Nephron progenitor cell (in vitro differentiated cells): Measurements from ENCODE around the gene CIB4.
A peak's percentile ranks its signal among the peaks of the same experiment; 100 is the strongest.

Experiments
- DNase-seq: peaks from one replicate; pipeline ENCODE4 v3.0.0; 2021
- H3K27ac Mint-ChIP-seq: 2 replicates; pipeline ENCODE4 v1.8.0; 2021; ENCODE audit warnings: mild to moderate bottlenecking, moderate library complexity, mixed read lengths
- H3K27me3 Mint-ChIP-seq: 2 replicates; pipeline ENCODE4 v1.8.0; 2021; ENCODE audit warnings: mild to moderate bottlenecking, low read depth, mixed read lengths; ENCODE audit not compliant: poor library complexity
- H3K36me3 Mint-ChIP-seq: 2 replicates; pipeline ENCODE4 v1.8.0; 2021; ENCODE audit warnings: low read depth, mixed read lengths
- H3K4me1 Mint-ChIP-seq: 2 replicates; pipeline ENCODE4 v1.8.0; 2021; ENCODE audit warnings: mixed read lengths
- H3K4me3 Mint-ChIP-seq: 2 replicates; pipeline ENCODE4 v1.8.0; 2021; ENCODE audit warnings: mild to moderate bottlenecking, moderate library complexity, mixed read lengths
- H3K9me3 Mint-ChIP-seq: 2 replicates; pipeline ENCODE4 v1.8.0; 2021; ENCODE audit warnings: mild to moderate bottlenecking, moderate library complexity, mixed read lengths
- TF ChIP-seq, protein P1 (sequence below): fragments of 200-600 bp; sonication (generic); IDR thresholded peaks from 2 replicates; pipeline ENCODE4 v1.5.0; 2021; ENCODE audit warnings: antibody characterized with exemption

The CIB4 gene

DNA sequence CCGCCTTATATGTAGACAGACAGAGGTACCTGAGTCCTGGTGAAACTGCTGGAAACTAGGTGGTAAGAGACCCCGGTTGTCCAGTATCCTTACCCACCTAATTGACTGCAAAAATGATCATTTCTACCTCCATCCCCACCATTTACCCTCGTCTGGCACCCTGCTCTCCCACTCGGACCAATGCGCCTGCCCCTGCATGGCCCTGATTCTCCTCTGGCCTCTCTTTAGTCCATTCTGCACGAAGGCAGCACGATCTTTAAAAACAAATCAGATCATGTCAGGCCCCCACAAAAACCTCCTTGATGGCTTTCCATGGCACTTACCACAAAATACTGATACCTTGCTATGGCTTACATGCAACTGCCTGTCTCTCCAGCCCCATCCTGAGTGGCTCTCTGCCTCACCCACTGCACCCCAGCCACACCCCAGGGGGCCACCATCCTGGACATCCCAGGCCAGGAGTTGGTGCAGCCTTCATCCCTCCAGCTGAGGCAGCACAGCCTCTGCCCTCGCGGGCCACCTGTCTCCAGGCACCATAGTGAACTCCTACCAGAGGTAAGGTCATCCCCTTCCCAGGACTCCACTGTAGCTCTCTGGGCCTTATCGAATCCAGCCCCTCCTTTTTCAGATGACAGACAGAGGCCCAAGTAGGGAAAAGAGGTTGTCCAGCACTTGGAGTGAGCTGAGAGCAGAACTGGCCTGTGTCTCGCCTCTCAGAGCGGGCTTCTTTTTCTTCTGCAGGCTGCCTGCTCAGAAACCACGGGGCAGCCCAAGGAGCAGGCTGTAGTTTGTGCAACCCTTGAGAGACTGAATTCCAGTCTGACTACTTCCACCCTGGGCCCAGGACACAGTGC, 12.3 kb upstream of the CIB4 start:
- no peaks in the 10 kb centered on the region for H3K36me3 Mint-ChIP-seq
- H3K27me3 Mint-ChIP-seq: peaks cover 15% of the 10 kb centered on the region
- peaks cover 47% of the 10 kb centered on the region for H3K4me1 Mint-ChIP-seq
- no peaks in the 10 kb centered on the region for H3K9me3 Mint-ChIP-seq
- H3K4me3 Mint-ChIP-seq: no peak overlapping the region
- no peak overlapping the region for H3K27ac Mint-ChIP-seq
- TF ChIP-seq, protein P1, sequence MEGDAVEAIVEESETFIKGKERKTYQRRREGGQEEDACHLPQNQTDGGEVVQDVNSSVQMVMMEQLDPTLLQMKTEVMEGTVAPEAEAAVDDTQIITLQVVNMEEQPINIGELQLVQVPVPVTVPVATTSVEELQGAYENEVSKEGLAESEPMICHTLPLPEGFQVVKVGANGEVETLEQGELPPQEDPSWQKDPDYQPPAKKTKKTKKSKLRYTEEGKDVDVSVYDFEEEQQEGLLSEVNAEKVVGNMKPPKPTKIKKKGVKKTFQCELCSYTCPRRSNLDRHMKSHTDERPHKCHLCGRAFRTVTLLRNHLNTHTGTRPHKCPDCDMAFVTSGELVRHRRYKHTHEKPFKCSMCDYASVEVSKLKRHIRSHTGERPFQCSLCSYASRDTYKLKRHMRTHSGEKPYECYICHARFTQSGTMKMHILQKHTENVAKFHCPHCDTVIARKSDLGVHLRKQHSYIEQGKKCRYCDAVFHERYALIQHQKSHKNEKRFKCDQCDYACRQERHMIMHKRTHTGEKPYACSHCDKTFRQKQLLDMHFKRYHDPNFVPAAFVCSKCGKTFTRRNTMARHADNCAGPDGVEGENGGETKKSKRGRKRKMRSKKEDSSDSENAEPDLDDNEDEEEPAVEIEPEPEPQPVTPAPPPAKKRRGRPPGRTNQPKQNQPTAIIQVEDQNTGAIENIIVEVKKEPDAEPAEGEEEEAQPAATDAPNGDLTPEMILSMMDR: no peak
- no peak for DNase-seq

DNA sequence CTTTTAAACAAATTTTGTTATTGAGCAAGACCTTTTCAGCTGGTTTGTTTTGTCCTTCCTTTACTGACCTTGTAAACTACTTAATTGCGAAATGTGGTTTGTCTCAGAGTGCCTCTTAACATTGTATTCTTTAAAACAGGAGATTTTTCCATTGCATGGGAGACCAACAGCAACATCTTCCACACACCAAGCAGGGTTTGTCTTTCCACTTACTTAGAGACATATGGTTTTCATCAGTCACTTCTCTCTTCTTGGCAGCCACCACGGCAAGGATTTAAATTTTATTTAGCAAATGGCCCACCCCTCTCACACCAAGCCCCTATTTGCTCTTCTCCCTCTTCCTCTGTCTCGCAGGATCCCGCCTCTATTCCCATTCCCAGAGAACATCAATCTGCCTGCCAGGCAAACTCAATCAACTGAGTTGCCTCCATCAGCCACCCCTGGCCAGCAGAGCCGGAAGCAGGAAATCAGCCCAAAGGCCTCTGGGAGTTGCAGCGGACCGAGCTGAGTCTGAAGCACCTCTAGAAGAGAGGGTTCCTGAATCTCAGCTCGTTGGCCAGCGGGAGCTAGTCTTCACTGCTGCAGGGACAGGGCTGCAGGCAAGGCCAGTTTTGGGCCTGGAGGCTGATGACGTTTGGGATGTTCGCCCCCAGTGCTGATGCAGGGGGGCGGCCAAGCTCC, 11.3 kb upstream of the CIB4 start:
- peak overlapping the region; percentile 93 for H3K27ac Mint-ChIP-seq
- TF ChIP-seq, protein P1: no peak
- H3K4me1 Mint-ChIP-seq: peaks cover 47% of the 10 kb centered on the region
- no peaks in the 10 kb centered on the region for H3K36me3 Mint-ChIP-seq
- H3K27me3 Mint-ChIP-seq: peaks cover 15% of the 10 kb centered on the region
- H3K4me3 Mint-ChIP-seq: no peak overlapping the region
- H3K9me3 Mint-ChIP-seq: no peaks in the 10 kb centered on the region
- no peak for DNase-seq

DNA sequence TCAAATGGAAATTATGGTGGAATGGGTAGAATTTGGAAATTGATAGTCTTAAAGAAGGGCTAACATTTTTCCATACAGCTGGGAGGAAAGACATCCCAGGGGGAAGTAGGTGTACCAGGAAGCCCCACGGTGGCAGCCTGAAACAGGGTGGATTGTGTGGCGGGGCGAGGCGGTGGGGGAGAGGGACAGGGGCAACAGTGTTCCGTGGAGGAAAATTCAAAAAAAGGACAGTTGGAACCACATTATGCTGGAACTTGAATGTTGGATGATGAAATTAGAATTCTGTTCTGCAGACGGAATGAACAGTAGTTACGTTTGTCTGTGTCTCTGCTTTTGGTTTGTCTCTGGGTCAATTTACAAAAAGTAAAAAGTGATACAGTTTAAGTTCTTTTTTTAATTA, 10.6 kb upstream of the CIB4 start:
- no peak overlapping the region for H3K4me3 Mint-ChIP-seq
- DNase-seq: no peak
- H3K36me3 Mint-ChIP-seq: no peaks in the 10 kb centered on the region
- TF ChIP-seq, protein P1: no peak
- H3K9me3 Mint-ChIP-seq: no peaks in the 10 kb centered on the region
- H3K27me3 Mint-ChIP-seq: peaks cover 15% of the 10 kb centered on the region
- H3K4me1 Mint-ChIP-seq: peaks cover 51% of the 10 kb centered on the region
- H3K27ac Mint-ChIP-seq: no peak overlapping the region

DNA sequence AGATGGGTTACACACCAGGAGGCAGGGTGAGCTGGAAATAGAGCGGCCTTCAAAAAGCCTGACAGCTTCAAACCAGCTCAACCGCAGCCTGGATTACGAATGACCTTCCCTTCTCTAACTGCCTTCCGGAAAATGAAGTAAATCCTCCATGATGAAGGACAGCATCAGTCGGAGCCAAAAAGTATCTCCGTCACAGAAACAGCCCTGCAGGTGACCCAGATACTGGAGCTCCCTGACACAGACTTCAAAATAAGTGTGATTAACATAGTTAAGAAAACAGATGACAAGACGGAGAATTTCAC, 10.3 kb upstream of the CIB4 start:
- Mint-ChIP-seq H3K4me3 (no peak overlapping the region), H3K4me1 (peaks cover 51% of the 10 kb centered on the region), H3K9me3 (no peaks in the 10 kb centered on the region), H3K27ac (no peak overlapping the region), H3K27me3 (peaks cover 15% of the 10 kb centered on the region), H3K36me3 (no peaks in the 10 kb centered on the region)
- TF ChIP-seq, protein P1: no peak
- DNase-seq: no peak

DNA sequence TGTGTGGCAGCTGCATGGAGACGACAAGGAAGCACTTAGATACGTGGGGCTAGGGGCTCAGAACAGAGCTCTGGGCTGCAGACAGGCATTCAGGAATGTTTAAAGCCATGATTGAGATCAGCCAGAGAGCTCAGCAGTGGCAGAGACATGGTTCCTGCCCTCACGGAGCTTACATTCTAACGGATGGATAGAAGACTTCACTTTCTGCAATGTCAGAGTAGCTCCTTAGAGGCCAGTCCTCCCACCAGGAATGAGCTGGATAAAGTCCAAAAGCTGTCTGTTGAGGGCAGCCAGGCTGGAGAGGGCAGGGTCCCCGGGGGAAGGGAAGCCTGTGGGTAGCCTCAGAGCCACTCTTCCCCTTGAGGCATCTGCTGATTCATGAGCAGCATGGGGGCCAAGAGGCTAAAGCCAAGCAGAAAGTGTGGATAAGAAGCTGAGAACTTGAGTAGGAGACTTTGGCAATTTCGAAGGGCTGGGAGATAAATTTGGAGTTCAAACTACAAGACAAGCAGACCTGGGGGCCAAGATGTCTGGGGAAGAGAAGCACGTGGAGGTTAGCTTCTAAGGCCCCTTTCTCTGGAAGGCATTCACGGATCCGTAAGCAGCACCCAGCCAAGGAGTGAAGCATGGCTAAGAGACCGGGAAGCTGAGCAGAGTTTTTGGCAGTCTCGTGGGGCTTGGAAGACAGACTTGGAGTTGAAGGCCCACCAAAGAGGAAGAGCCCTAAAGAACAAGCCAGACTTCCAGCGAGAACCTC, 9.7 kb upstream of the CIB4 start:
- no peak overlapping the region for H3K4me3 Mint-ChIP-seq
- H3K27ac Mint-ChIP-seq: no peak overlapping the region
- TF ChIP-seq, protein P1: no peak
- no peak for DNase-seq
- H3K4me1 Mint-ChIP-seq: peaks cover 51% of the 10 kb centered on the region
- peaks cover 18% of the 10 kb centered on the region for H3K27me3 Mint-ChIP-seq
- H3K9me3 Mint-ChIP-seq: no peaks in the 10 kb centered on the region
- H3K36me3 Mint-ChIP-seq: no peaks in the 10 kb centered on the region
